CD14-positive monocyte (primary cell): Measurements from ENCODE around the gene SLC22A4. TPM values are rescaled to one million over a fixed set of nuclear protein-coding genes. Genes with fewer than 3 reads are reported as not detected.
A peak's percentile ranks its signal among the peaks of the same experiment; 100 is the strongest.

Source experiments
- DNase-seq, 3 donors: peaks; one replicate each; pipeline ENCODE4 v3.0.0-alpha.2; 2011 to 2022
- H2AFZ ChIP-seq: 2 replicates; pipeline ENCODE4 v1.6.0; 2012; ENCODE audit warnings: mild to moderate bottlenecking, low read depth, low read length, inconsistent platforms; ENCODE audit not compliant: insufficient read depth, poor library complexity, severe bottlenecking
- H3K27ac ChIP-seq, 2 donors: 1 replicate in 1 of 2; 2 replicates in 1 of 2; pipeline ENCODE4 v1.5.1; 2012 to 2013; ENCODE audit warnings: low read length in 2 of 2, control low read depth in 1 of 2, inconsistent platforms in 1 of 2, low read depth in 1 of 2, mild to moderate bottlenecking in 1 of 2
- H3K27me3 ChIP-seq, 2 donors: one replicate each; pipeline versions ENCODE4 v1.6.0 to v1.6.1; 2011 to 2013; ENCODE audit warnings: low read length in 2 of 2; ENCODE audit not compliant: control insufficient read depth in 2 of 2, insufficient read depth in 2 of 2
- H3K36me3 ChIP-seq, 2 donors: replicated peaks in 1 of 2; 1 replicate in 1 of 2; 2 replicates in 1 of 2; pipeline versions ENCODE4 v1.5.1 to v1.6.1; 2012 to 2013; ENCODE audit warnings: low read length in 2 of 2, control low read depth in 1 of 2, inconsistent platforms in 1 of 2, mild to moderate bottlenecking in 1 of 2; ENCODE audit not compliant: insufficient read depth in 2 of 2, control insufficient read depth in 1 of 2
- H3K4me1 ChIP-seq, 2 donors: 1 replicate in 1 of 2; 2 replicates in 1 of 2; pipeline versions ENCODE4 v1.5.1 to v1.6.1; 2012 to 2013; ENCODE audit warnings: low read length in 2 of 2, control low read depth in 1 of 2, inconsistent platforms in 1 of 2, mild to moderate bottlenecking in 1 of 2, moderate library complexity in 1 of 2; ENCODE audit not compliant: insufficient read depth in 2 of 2, control insufficient read depth in 1 of 2
- H3K4me2 ChIP-seq: replicated peaks from 2 replicates; pipeline ENCODE3; 2012; ENCODE audit warnings: low read length, moderate library complexity, mild to moderate bottlenecking; ENCODE audit not compliant: poor library complexity, severe bottlenecking; ENCODE audit errors: extremely low read depth
- H3K4me3 ChIP-seq, 3 experiments: fragments of 200-600 bp in 1 of 3; sonication (generic) in 1 of 3; replicated peaks in 1 of 3; 1 replicate in 2 of 3; 2 replicates in 1 of 3; pipeline ENCODE4 v1.5.1; 2011 to 2013; ENCODE audit warnings: low read length in 3 of 3, mild to moderate bottlenecking in 3 of 3, control low read depth in 2 of 3, low read depth in 2 of 3, inconsistent platforms in 1 of 3, moderate library complexity in 1 of 3
- H3K79me2 ChIP-seq: 2 replicates; pipeline ENCODE4 v1.6.0; 2012; ENCODE audit warnings: mild to moderate bottlenecking, control low read depth, inconsistent platforms, low read length, moderate library complexity; ENCODE audit not compliant: insufficient read depth
- H3K9ac ChIP-seq: 2 replicates; pipeline ENCODE4 v1.6.0; 2017; ENCODE audit warnings: low read length, mild to moderate bottlenecking; ENCODE audit not compliant: insufficient read depth, poor library complexity, severe bottlenecking
- H3K9me3 ChIP-seq, 2 donors: replicated peaks in 1 of 2; 1 replicate in 1 of 2; 2 replicates in 1 of 2; pipeline versions ENCODE4 v1.5.1 to v1.6.1; 2012 to 2013; ENCODE audit warnings: low read length in 2 of 2, control low read depth in 1 of 2; ENCODE audit not compliant: control insufficient read depth in 1 of 2, insufficient read depth in 1 of 2
- H4K20me1 ChIP-seq: 2 replicates; pipeline ENCODE4 v1.6.0; 2012; ENCODE audit warnings: mild to moderate bottlenecking, low read length, control low read depth, moderate library complexity; ENCODE audit not compliant: insufficient read depth
- H3K27ac Mint-ChIP-seq, 7 donors: one replicate each; pipeline ENCODE4 v1.8.0; 2020; ENCODE audit warnings: mild to moderate bottlenecking in 7 of 7, mixed read lengths in 7 of 7, moderate library complexity in 6 of 7, inconsistent platforms in 2 of 7
- H3K27me3 Mint-ChIP-seq, 3 donors: one replicate each; pipeline ENCODE4 v1.8.0; 2021 to 2022; ENCODE audit warnings: low read depth in 3 of 3, mild to moderate bottlenecking in 3 of 3, mixed read lengths in 3 of 3, moderate library complexity in 3 of 3, inconsistent platforms in 1 of 3
- H3K36me3 Mint-ChIP-seq, 2 donors: one replicate each; pipeline ENCODE4 v1.8.0; 2020; ENCODE audit warnings: mixed read lengths in 2 of 2, inconsistent platforms in 1 of 2, mild to moderate bottlenecking in 1 of 2
- H3K4me1 Mint-ChIP-seq: one replicate; pipeline ENCODE4 v1.8.0; 2020; ENCODE audit warnings: mild to moderate bottlenecking, mixed read lengths
- H3K4me3 Mint-ChIP-seq, 2 donors: one replicate each; pipeline ENCODE4 v1.8.0; 2020; ENCODE audit warnings: mild to moderate bottlenecking in 2 of 2, mixed read lengths in 2 of 2, moderate library complexity in 1 of 2
- H3K9me3 Mint-ChIP-seq, 7 donors: one replicate each; pipeline ENCODE4 v1.8.0; 2020 to 2022; ENCODE audit warnings: mixed read lengths in 7 of 7, mild to moderate bottlenecking in 6 of 7, moderate library complexity in 6 of 7, inconsistent platforms in 2 of 7
- WGBS: methylation state at CpG from one replicate; pipeline ENCODE4 v1.1.5; 2013; ENCODE audit warnings: missing lambda C conversion rate; ENCODE audit not compliant: insufficient coverage; 5-methylcytosine and 5-hydroxymethylcytosine counted together
- intact Hi-C, 2 donors: fragments of 100-400 bp; cut with micrococcal nuclease; formaldehyde crosslinking; loops; one replicate each; pipeline versions ENCODE4 v1.15.0 to v1.15.1; 2023
- polyA plus RNA-seq, 3 donors: library from polyadenylated mRNA; depleted of rRNA in 1 of 3; unstranded in 2 of 3; stranded (reverse) in 1 of 3; fragments of 300-500 nt in 2 of 3; fragments of >200 nt in 1 of 3; fragmentation: Illumina TruSeq in 2 of 3; gene quantifications; 1 replicate in 2 of 3; 2 replicates in 1 of 3; pipeline ENCODE4 v1.2.3, GENCODE V29; 2012 to 2021
- TF ChIP-seq, protein P1 (sequence below): fragments of 200-600 bp; IDR thresholded peaks from one replicate; pipeline ENCODE4 v1.8.0; 2022; ENCODE audit warnings: antibody characterized with exemption, mild to moderate bottlenecking

SLC22A4 gene
- polyA plus RNA-seq, 3 donors = 7.2 to 13.0 (median 12.2) TPM

DNA sequence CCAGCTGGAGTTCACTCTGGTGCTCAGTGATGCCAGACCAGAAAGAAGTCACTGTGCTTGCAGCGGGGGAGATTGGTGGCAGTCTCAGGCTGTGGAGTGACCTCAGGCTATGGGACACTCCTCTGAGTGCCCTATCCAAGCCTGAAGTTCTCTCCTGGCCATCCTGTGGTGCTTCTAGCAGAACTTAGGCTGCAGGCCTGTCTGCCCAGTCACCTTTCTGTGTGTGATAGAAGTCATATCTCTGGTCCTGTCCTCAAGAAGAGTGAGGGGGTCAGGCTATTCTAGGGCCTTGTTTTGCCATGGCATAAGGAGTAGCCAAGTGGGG, 27.4 kb upstream of the SLC22A4 start:
- H3K9me3 Mint-ChIP-seq = no peaks in the 10 kb centered on the region
- Histone ChIP-seq H3K27ac (no peak overlapping the region), H3K36me3 (no peaks in the 10 kb centered on the region), H3K4me2 (no peak overlapping the region), H3K4me3 (no peak overlapping the region), H3K4me1 (peaks cover 0 to 8% of the 10 kb centered on the region in 2 donors), H3K79me2 (no peaks in the 10 kb centered on the region), H2AFZ (no peak overlapping the region), H3K9me3 (no peaks in the 10 kb centered on the region), H3K9ac (no peak overlapping the region), H4K20me1 (no peaks in the 10 kb centered on the region), H3K27me3 (no peaks in the 10 kb centered on the region)
- H3K27ac Mint-ChIP-seq = peak overlapping the region in 1 of 7 donors; percentile 59
- H3K36me3 Mint-ChIP-seq = no peaks in the 10 kb centered on the region
- TF ChIP-seq, protein P1, sequence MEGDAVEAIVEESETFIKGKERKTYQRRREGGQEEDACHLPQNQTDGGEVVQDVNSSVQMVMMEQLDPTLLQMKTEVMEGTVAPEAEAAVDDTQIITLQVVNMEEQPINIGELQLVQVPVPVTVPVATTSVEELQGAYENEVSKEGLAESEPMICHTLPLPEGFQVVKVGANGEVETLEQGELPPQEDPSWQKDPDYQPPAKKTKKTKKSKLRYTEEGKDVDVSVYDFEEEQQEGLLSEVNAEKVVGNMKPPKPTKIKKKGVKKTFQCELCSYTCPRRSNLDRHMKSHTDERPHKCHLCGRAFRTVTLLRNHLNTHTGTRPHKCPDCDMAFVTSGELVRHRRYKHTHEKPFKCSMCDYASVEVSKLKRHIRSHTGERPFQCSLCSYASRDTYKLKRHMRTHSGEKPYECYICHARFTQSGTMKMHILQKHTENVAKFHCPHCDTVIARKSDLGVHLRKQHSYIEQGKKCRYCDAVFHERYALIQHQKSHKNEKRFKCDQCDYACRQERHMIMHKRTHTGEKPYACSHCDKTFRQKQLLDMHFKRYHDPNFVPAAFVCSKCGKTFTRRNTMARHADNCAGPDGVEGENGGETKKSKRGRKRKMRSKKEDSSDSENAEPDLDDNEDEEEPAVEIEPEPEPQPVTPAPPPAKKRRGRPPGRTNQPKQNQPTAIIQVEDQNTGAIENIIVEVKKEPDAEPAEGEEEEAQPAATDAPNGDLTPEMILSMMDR = no peak
- no peak overlapping the region for H3K4me3 Mint-ChIP-seq
- DNase-seq = no peak
- peaks cover 7 to 14% (median 11%) of the 10 kb centered on the region in 3 donors for H3K27me3 Mint-ChIP-seq
- peaks cover 7% of the 10 kb centered on the region for H3K4me1 Mint-ChIP-seq
- WGBS = 100% methylated on average over 1 of the region's 1 CpG
- intact Hi-C loops = no loop called here

DNA sequence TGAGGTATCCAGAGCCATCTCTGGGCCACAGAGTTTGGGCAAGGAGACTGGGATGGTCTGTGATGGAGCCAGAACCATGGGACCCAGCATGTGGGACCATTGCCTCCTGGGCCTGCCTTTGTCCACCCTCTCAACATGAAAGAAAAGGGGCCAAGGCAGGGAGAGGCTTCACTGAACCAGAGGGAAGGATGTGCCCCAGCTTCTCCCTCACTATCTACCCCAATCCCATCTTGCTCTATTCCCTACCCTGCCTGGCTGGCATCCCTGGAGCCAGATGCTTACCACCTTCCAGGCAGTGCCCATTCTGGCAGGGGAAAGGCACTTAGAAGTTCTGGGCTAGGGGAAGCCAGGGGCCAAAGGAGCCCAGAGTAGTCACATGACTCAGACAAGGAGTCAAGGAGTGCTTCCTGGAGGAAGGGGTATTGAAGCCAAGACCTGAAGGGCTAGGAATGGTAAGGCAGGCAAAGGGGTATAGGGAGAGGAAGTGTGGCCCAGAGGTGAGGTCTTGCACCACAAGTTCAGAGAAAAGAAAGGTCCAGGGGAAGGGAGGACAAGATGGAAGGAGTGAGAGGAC, 26.9 kb upstream of the SLC22A4 start:
- no peaks in the 10 kb centered on the region for H3K79me2 ChIP-seq
- H3K27ac ChIP-seq = no peak overlapping the region
- Mint-ChIP-seq H3K27ac (no peak overlapping the region), H3K36me3 (no peaks in the 10 kb centered on the region), H3K9me3 (no peaks in the 10 kb centered on the region), H3K4me1 (peaks cover 10% of the 10 kb centered on the region), H3K27me3 (peaks cover 11 to 16% (median 13%) of the 10 kb centered on the region in 3 donors), H3K4me3 (no peak overlapping the region)
- no peak overlapping the region for H3K9ac ChIP-seq
- H4K20me1 ChIP-seq = no peaks in the 10 kb centered on the region
- TF ChIP-seq, protein P1 = no peak
- no peak overlapping the region for H3K4me2 ChIP-seq
- no peak overlapping the region for H3K4me3 ChIP-seq
- H3K4me1 ChIP-seq = peaks cover 0 to 12% of the 10 kb centered on the region in 2 donors
- H3K36me3 ChIP-seq = no peaks in the 10 kb centered on the region
- H2AFZ ChIP-seq = no peak overlapping the region
- DNase-seq = no peak
- no peaks in the 10 kb centered on the region for H3K9me3 ChIP-seq
- H3K27me3 ChIP-seq = no peaks in the 10 kb centered on the region
- intact Hi-C loops = no loop called here
